ENCODE measurements around the gene CEP152.

GRCh38 chr15:48774484-48774883 is 36.4 kb downstream of the CEP152 start:
- TF ChIP-seq POLR2A (IDR thresholded peaks at IDR 0.05; ENCODE audit: low read length) (no peak), GATA1 (IDR thresholded peaks at IDR 0.05; ENCODE audit: low read depth, low read length) (no peak)

Data from erythroblast (primary cell).